K562 (cell line): Measurements from ENCODE around the gene RBM3. TPM values are rescaled to one million over a fixed set of nuclear protein-coding genes. Genes with fewer than 3 reads are reported as not detected.
A peak's percentile ranks its signal among the peaks of the same experiment; 100 is the strongest.

ENCODE experiments used
- ATAC-seq: fragments of 200-7000 bp; cut with Tn5 transposase; 3 replicates; pipeline ENCODE4 v1.9.1; 2020; ENCODE audit warnings: moderate library complexity
- BruUV-seq: library from RNA; stranded (reverse); fragments of 400-500 nt; replicated peaks from 2 replicates; lab custom pipeline; 2021; lab: Mats Ljungman, UMichigan
- CTCF ChIA-PET: fragments of 300-600 bp; formaldehyde crosslinking; extraction: SDS; loops from one replicate; lab custom pipeline; 2021; ENCODE audit warnings: low intra/inter-chr PET ratio; lab: Yijun Ruan, JAX
- POLR2A ChIA-PET: fragments of 300-600, 350-650 bp; sonication (Branson Sonifier 250); formaldehyde crosslinking; extraction: SDS; loops from one replicate; lab custom pipeline; 2021; ENCODE audit warnings: antibody characterized with exemption, inconsistent platforms; lab: Yijun Ruan, JAX
- DNase-seq, 4 experiments: peaks; one replicate each; pipeline versions ENCODE4 v3.0.0 to v3.0.0-alpha.2; 2011 to 2018; ENCODE audit warnings: low spot score in 3 of 4, mixed read lengths in 3 of 4; ENCODE audit errors: extremely low read depth in 1 of 4
- FAIRE-seq: peaks from 2 replicates; lab custom pipeline; 2011; peaks lifted over from hg19 to GRCh38; lab: Jason Lieb, UNC
- H2AFZ ChIP-seq: 2 replicates; pipeline ENCODE4 v1.6.0; 2011; ENCODE audit warnings: low read depth, low read length, control low read depth, inconsistent platforms
- H3K27ac ChIP-seq: fragments of 200-600 bp; 3 replicates; pipeline ENCODE4 v1.8.0; 2011; ENCODE audit warnings: low read depth, mild to moderate bottlenecking, control low read depth, inconsistent platforms, low read length, moderate library complexity, mixed read lengths; ENCODE audit errors: extremely low read depth
- H3K27me3 ChIP-seq, 2 experiments: fragments of 300-600 bp in 1 of 2; 2 replicates in 1 of 2; 3 replicates in 1 of 2; pipeline versions ENCODE4 v1.6.0 to v1.8.0; 2011; ENCODE audit warnings: inconsistent platforms in 2 of 2, low read length in 2 of 2, mild to moderate bottlenecking in 1 of 2, mixed read lengths in 1 of 2, moderate library complexity in 1 of 2; ENCODE audit not compliant: control insufficient read depth in 2 of 2, insufficient read depth in 2 of 2
- H3K36me3 ChIP-seq: fragments of 300-600 bp; 3 replicates; pipeline ENCODE4 v1.8.0; 2011; ENCODE audit warnings: mild to moderate bottlenecking, low read length, inconsistent platforms; ENCODE audit not compliant: control insufficient read depth, insufficient read depth
- H3K4me1 ChIP-seq, 2 experiments: fragments of 200-600 bp in 1 of 2; replicated peaks in 1 of 2; 2 replicates in 1 of 2; 3 replicates in 1 of 2; pipeline versions ENCODE4 v1.5.1 to v1.8.0; 2011; ENCODE audit warnings: inconsistent platforms in 2 of 2, low read length in 2 of 2, mild to moderate bottlenecking in 1 of 2, mixed read lengths in 1 of 2, moderate library complexity in 1 of 2; ENCODE audit not compliant: control insufficient read depth in 2 of 2, insufficient read depth in 2 of 2
- H3K4me2 ChIP-seq: 2 replicates; pipeline ENCODE4 v1.6.1; 2011; ENCODE audit warnings: low read length, control low read depth, inconsistent platforms, mixed read lengths; ENCODE audit not compliant: insufficient read depth
- H3K4me3 ChIP-seq: fragments of 200-600 bp; sonication (generic), shearing (Covaris generic); 2 replicates; pipeline ENCODE4 v1.5.1; 2016; ENCODE audit warnings: control low read depth, inconsistent platforms
- H3K79me2 ChIP-seq: fragments of 200-600 bp; 3 replicates; pipeline ENCODE4 v1.8.0; 2011; ENCODE audit warnings: low read length, inconsistent platforms; ENCODE audit not compliant: control insufficient read depth, insufficient read depth
- H3K9ac ChIP-seq, 2 experiments: 2 replicates each; pipeline versions ENCODE4 v1.6.0 to v1.6.1; 2011; ENCODE audit warnings: low read depth in 2 of 2, low read length in 2 of 2, control low read depth in 1 of 2, inconsistent platforms in 1 of 2, mild to moderate bottlenecking in 1 of 2, mixed read lengths in 1 of 2; ENCODE audit not compliant: insufficient read depth in 1 of 2
- H3K9me1 ChIP-seq: one replicate; pipeline ENCODE4 v1.6.0; 2011; ENCODE audit warnings: inconsistent platforms, mild to moderate bottlenecking, low read length, moderate library complexity; ENCODE audit not compliant: control insufficient read depth, insufficient read depth
- H3K9me3 ChIP-seq: replicated peaks from 2 replicates; pipeline ENCODE4 v1.5.1; 2011; ENCODE audit warnings: low read depth, low read length, inconsistent platforms; ENCODE audit not compliant: control insufficient read depth, insufficient read depth
- H4K20me1 ChIP-seq: replicated peaks from 2 replicates; pipeline ENCODE4 v1.6.1; 2011; ENCODE audit warnings: low read length, inconsistent platforms, mixed read lengths; ENCODE audit not compliant: control insufficient read depth, insufficient read depth
- BACH1 ChIP-seq: fragments of 200-800 bp; sonication (Bioruptor generic); IDR thresholded peaks from 2 replicates; pipeline ENCODE4 v1.6.1; 2016; ENCODE audit warnings: missing genetic modification characterization, missing compliant biosample characterization
- COPS2 ChIP-seq: fragments of 450-650 bp; conservative IDR thresholded peaks from 2 replicates; pipeline ENCODE4 v1.6.1; 2016; ENCODE audit warnings: mild to moderate bottlenecking, moderate library complexity
- FOSL1 ChIP-seq: fragments of 200-800 bp; sonication (Bioruptor generic); conservative IDR thresholded peaks from 2 replicates; pipeline ENCODE4 v1.6.1; 2016; ENCODE audit warnings: missing genetic modification characterization, missing compliant biosample characterization
- KLF13 ChIP-seq: fragments of 450-650 bp; IDR thresholded peaks from 2 replicates; pipeline ENCODE4 v1.6.1; 2016; ENCODE audit warnings: missing genetic modification characterization, low read depth, mild to moderate bottlenecking, missing compliant biosample characterization, moderate library complexity, borderline replicate concordance
- MTA1 ChIP-seq: fragments of 450-650 bp; IDR thresholded peaks from 2 replicates; pipeline ENCODE4 v1.6.1; 2017; ENCODE audit warnings: borderline replicate concordance
- MTA3 ChIP-seq: fragments of 450-650 bp; formaldehyde crosslinking; IDR thresholded peaks from 2 replicates; pipeline ENCODE4 v1.6.1; 2017; ENCODE audit warnings: mild to moderate bottlenecking, borderline replicate concordance
- NBN ChIP-seq: fragments of 450-650 bp; IDR thresholded peaks from 2 replicates; pipeline ENCODE4 v1.6.1; 2016; ENCODE audit warnings: low read depth, mild to moderate bottlenecking
- PCBP2 ChIP-seq: fragments of 200-400 bp; formaldehyde crosslinking; IDR thresholded peaks from 2 replicates; pipeline ENCODE4 v1.6.1; 2018; ENCODE audit warnings: low read length, low read depth, mild to moderate bottlenecking, moderate library complexity; ENCODE audit not compliant: poor library complexity, severe bottlenecking
- PHF20 ChIP-seq: fragments of 450-650 bp; IDR thresholded peaks from 2 replicates; pipeline ENCODE4 v1.6.1; 2018; ENCODE audit not compliant: partially characterized antibody
- THRAP3 ChIP-seq: fragments of 450-650 bp; IDR thresholded peaks from 2 replicates; pipeline ENCODE4 v1.6.1; 2016; ENCODE audit warnings: mild to moderate bottlenecking, inconsistent platforms, borderline replicate concordance
- ZBTB1 ChIP-seq: sonication (generic); formaldehyde crosslinking; IDR thresholded peaks from 2 replicates; pipeline ENCODE4 v1.8.1; 2023; ENCODE audit warnings: missing genetic modification reagents, low read depth, mild to moderate bottlenecking, borderline replicate concordance
- ZNF133 ChIP-seq: fragments of 250-450 bp; sonication (Bioruptor Pico); IDR thresholded peaks from 2 replicates; pipeline ENCODE4 v1.4.0; 2020; ENCODE audit warnings: mild to moderate bottlenecking
- ZNF644 ChIP-seq: fragments of 200-800 bp; sonication (Bioruptor generic); IDR thresholded peaks from 2 replicates; pipeline ENCODE4 v1.6.1; 2016; ENCODE audit warnings: low read depth, missing genetic modification characterization, missing compliant biosample characterization
- WGBS: fragments of 100-300 bp; shearing (Covaris generic); methylation state at CpG from one replicate; pipeline ENCODE4 v1.1.6; 2016; ENCODE audit warnings: low coverage, mixed read lengths; ENCODE audit not compliant: insufficient coverage; ENCODE audit errors: missing lambda C conversion rate; 5-methylcytosine and 5-hydroxymethylcytosine counted together
- in situ Hi-C: fragments of 300-500 bp; cut with MboI; formaldehyde crosslinking; loops from 4 replicates; pipeline ENCODE4 v1.15.0; 2018; ENCODE audit warnings: inconsistent platforms, mixed read lengths
- intact Hi-C: fragments of 100-400 bp; cut with micrococcal nuclease; formaldehyde crosslinking; loops from 2 replicates; pipeline ENCODE4 v1.14.2; 2022
- polyA plus RNA-seq, 8 experiments: library from polyadenylated mRNA; depleted of rRNA in 4 of 8; stranded (reverse) in 5 of 8; unstranded in 3 of 8; fragments of >200 nt; fragmentation: Nextera tagmentation in 2 of 8; fragmentation: Illumina TruSeq in 1 of 8; extraction: Ambion mirVana in 2 of 8; extraction: Trizol in 1 of 8; gene quantifications; 2 replicates each; pipeline versions ENCODE4 v1.2.1 to v1.2.3, GENCODE V29; 2011 to 2014; ENCODE audit warnings: inconsistent platforms in 1 of 8, missing spikeins in 1 of 8
- total RNA-seq, 7 experiments: library from RNA; depleted of rRNA in 6 of 7; stranded (reverse); fragments of >200 nt in 6 of 7; fragmentation: Illumina TruSeq in 2 of 7; extraction: Trizol in 2 of 7; gene quantifications; 2 replicates each; pipeline versions ENCODE4 v1.2.1 to v1.2.3, GENCODE V29; 2011 to 2021; ENCODE audit warnings: low replicate concordance in 1 of 7
- TF ChIP-seq, protein P1 (sequence below), 3 experiments: fragments of 200-800 bp in 1 of 3; fragments of 250-450 bp in 1 of 3; fragments of 450-650 bp in 1 of 3; sonication (Bioruptor Pico) in 1 of 3; sonication (Bioruptor generic) in 1 of 3; formaldehyde crosslinking in 1 of 3; IDR thresholded peaks; 2 replicates each; pipeline versions ENCODE4 v1.6.1 to v1.8.0; 2016 to 2022; ENCODE audit warnings: mild to moderate bottlenecking in 2 of 3, missing genetic modification characterization in 2 of 3, missing compliant biosample characterization in 1 of 3, moderate library complexity in 1 of 3
- TF ChIP-seq, protein P2 (sequence below), 2 experiments: fragments of 450-650 bp; IDR thresholded peaks; 2 replicates each; pipeline ENCODE4 v1.6.1; 2016

The RBM3 gene
- total and polyA plus RNA-seq, 9 of the 15 experiments (the other 6 are each of a cell fraction or from before 2014, with no cell fraction given), result 70.3 to 272 (median 209) TPM

DNA sequence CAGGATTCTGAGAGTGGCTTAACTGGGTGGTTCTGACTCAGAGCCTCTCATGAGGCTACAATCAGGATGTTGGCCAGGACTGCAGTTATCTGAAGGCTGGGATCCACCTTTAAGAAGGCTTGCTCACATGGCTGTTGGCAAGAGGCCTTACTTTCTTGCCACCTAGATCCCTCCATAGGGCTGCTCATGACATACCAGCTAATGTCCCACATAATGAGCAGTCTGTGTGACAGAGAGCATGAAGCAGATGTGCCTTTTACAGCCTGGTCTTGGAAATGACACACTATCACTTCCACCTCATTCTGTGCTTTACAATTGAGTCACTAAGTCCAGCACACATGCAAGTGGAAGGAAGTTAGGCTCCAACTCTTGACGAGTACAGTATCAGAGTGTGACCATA lies 4.3 kb upstream of the RBM3 start (continued):
- TF ChIP-seq, protein P1, sequence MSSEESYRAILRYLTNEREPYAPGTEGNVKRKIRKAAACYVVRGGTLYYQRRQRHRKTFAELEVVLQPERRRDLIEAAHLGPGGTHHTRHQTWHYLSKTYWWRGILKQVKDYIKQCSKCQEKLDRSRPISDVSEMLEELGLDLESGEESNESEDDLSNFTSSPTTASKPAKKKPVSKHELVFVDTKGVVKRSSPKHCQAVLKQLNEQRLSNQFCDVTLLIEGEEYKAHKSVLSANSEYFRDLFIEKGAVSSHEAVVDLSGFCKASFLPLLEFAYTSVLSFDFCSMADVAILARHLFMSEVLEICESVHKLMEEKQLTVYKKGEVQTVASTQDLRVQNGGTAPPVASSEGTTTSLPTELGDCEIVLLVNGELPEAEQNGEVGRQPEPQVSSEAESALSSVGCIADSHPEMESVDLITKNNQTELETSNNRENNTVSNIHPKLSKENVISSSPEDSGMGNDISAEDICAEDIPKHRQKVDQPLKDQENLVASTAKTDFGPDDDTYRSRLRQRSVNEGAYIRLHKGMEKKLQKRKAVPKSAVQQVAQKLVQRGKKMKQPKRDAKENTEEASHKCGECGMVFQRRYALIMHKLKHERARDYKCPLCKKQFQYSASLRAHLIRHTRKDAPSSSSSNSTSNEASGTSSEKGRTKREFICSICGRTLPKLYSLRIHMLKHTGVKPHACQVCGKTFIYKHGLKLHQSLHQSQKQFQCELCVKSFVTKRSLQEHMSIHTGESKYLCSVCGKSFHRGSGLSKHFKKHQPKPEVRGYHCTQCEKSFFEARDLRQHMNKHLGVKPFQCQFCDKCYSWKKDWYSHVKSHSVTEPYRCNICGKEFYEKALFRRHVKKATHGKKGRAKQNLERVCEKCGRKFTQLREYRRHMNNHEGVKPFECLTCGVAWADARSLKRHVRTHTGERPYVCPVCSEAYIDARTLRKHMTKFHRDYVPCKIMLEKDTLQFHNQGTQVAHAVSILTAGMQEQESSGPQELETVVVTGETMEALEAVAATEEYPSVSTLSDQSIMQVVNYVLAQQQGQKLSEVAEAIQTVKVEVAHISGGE (CRISPR knock-in tag; IDR thresholded peaks at IDR 0.05), result no peak

DNA sequence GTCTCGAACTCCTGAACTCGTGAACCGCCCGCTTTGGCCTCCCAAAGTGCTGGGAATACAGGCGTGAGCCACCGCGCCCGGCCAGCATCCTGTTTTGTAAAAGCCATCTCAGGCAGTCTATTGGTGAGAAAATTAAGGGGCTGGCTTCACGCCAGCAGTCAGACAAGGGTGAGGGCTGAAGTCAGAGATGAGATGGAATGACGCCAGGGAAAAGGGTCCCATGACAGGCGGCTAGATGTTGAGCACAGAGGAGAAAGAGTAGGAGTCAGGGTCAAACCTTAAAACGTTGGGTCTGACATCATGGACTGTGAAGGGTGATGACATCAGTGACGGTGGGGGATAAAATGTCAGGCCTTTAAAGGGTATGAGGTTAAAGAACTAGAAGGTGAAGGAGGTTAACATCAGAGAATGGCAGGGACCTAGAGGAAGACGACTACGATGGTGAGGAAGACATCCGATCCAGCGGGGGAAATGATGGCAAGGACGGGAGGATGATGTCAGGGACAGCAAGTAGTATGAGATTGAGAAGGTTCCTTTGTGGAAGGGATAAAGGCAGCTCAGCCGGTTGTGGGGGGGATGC lies 504 bp upstream of the RBM3 start:
- CTCF ChIA-PET, result no interaction called here
- peaks cover 34% of the 10 kb centered on the region for H3K79me2 ChIP-seq
- TSS peak; percentile 82 for BruUV-seq
- TF ChIP-seq FOSL1 (tag), result 0 out of 2 replicates have a peak, but pooled peaks have one; percentile 31
- TF ChIP-seq, protein P2, sequence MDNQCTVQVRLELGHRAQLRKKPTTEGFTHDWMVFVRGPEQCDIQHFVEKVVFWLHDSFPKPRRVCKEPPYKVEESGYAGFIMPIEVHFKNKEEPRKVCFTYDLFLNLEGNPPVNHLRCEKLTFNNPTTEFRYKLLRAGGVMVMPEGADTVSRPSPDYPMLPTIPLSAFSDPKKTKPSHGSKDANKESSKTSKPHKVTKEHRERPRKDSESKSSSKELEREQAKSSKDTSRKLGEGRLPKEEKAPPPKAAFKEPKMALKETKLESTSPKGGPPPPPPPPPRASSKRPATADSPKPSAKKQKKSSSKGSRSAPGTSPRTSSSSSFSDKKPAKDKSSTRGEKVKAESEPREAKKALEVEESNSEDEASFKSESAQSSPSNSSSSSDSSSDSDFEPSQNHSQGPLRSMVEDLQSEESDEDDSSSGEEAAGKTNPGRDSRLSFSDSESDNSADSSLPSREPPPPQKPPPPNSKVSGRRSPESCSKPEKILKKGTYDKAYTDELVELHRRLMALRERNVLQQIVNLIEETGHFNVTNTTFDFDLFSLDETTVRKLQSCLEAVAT (IDR thresholded peaks at IDR 0.05), result peak; percentile 34 to 57; a peak in 1 of 4 replicates
- TF ChIP-seq THRAP3, result no peak
- TF ChIP-seq COPS2, result no peak
- peak; percentile 16; the same call in 1 of the 2 replicates for TF ChIP-seq BACH1 (tag)
- TF ChIP-seq PHF20, result peak; percentile 88
- 0 out of 2 replicates have a peak, but pooled peaks have one; percentile 15 for TF ChIP-seq ZNF644 (tag)
- TF ChIP-seq PCBP2, result no peak
- peak; percentile 95 for TF ChIP-seq MTA3
- peak; percentile 90 for TF ChIP-seq NBN
- TF ChIP-seq MTA1, result 0 out of 2 replicates have a peak, but pooled peaks have one; percentile 64
- TF ChIP-seq KLF13 (tag), result no peak
- TF ChIP-seq ZBTB1 (CRISPR knock-in tag), result no peak
- TF ChIP-seq ZNF133 (CRISPR knock-in tag), result no peak

More for the DNA sequence above, 504 bp upstream of the RBM3 start:
- no peak for FAIRE-seq
- intact Hi-C loops, result loop anchor here (2.0 to 10.0 kb wide), 2 partner anchors 23 to 49 kb away; partner anchors contain the start of genes EBP and WDR13
- peaks cover 13 to 14% of the 10 kb centered on the region in 2 experiments; a peak in 4 of 5 replicates for H3K4me1 ChIP-seq
- WGBS, result 0% methylated on average over 17 of the region's 19 CpGs
- POLR2A ChIA-PET, result interaction anchor here (0.6 to 1.7 kb wide), 14 partner anchors 8 to 318 kb away, joined by 3 to 12 read pairs (median 4); partner anchors contain the start of gene TBC1D25
- ATAC-seq, result peak; percentile 54
- no peaks in the 10 kb centered on the region for H3K9me3 ChIP-seq
- no peaks in the 10 kb centered on the region for H3K27me3 ChIP-seq
- H3K9ac ChIP-seq, result peak overlapping the region; percentile 47 to 100; a peak in 3 of 4 replicates
- H3K27ac ChIP-seq, result peak overlapping the region; percentile 100
- H3K36me3 ChIP-seq, result peaks cover 39% of the 10 kb centered on the region
- peak; percentile 58 to 87 (median 65) for DNase-seq
- H3K4me2 ChIP-seq, result peak overlapping the region; percentile 97
- H2AFZ ChIP-seq, result peak overlapping the region; percentile 90
- in situ Hi-C loops, result no loop called here
- peaks cover 9% of the 10 kb centered on the region; the same call in 1 of the 2 replicates for H4K20me1 ChIP-seq
- peaks cover 10% of the 10 kb centered on the region for H3K9me1 ChIP-seq
- peak overlapping the region; percentile 90 for H3K4me3 ChIP-seq
